GM12878 (cell line): ENCODE results near the gene DUSP18. TPM values are rescaled to one million over a fixed set of nuclear protein-coding genes. Genes with fewer than 3 reads are reported as not detected.

Source experiments
- ATF7 ChIP-seq: fragments of 450-650 bp; IDR thresholded peaks from 2 replicates; pipeline ENCODE4 v1.6.1; 2016; ENCODE audit warnings: low read depth, mild to moderate bottlenecking
- BMI1 ChIP-seq: fragments of 450-650 bp; IDR thresholded peaks from 2 replicates; pipeline ENCODE4 v1.6.1; 2016; ENCODE audit warnings: mild to moderate bottlenecking, moderate library complexity, borderline replicate concordance
- BRCA1 ChIP-seq: IDR thresholded peaks from 2 replicates; pipeline ENCODE4 v1.6.1; 2011; ENCODE audit warnings: low read depth, low read length, improper control_type of control experiment
- CEBPB ChIP-seq, 2 experiments: fragments of 150-350 bp in 1 of 2; IDR thresholded peaks; 2 replicates each; pipeline ENCODE4 v1.6.1; 2012 to 2014; ENCODE audit warnings: low read depth in 2 of 2, low read length in 2 of 2, borderline replicate concordance in 1 of 2, inconsistent platforms in 1 of 2
- CHD2 ChIP-seq: IDR thresholded peaks from 2 replicates; pipeline ENCODE4 v1.6.1; 2011; ENCODE audit warnings: low read depth, low read length, improper control_type of control experiment, borderline replicate concordance
- DPF2 ChIP-seq: fragments of 450-650 bp; IDR thresholded peaks from 2 replicates; pipeline ENCODE4 v1.6.1; 2017; ENCODE audit warnings: mild to moderate bottlenecking
- ETV6 ChIP-seq, 2 experiments: fragments of 450-650 bp in 1 of 2; IDR thresholded peaks in 1 of 2; conservative IDR thresholded peaks in 1 of 2; 2 replicates each; pipeline ENCODE4 v1.6.1; 2014; ENCODE audit warnings: antibody characterized with exemption in 1 of 2, borderline replicate concordance in 1 of 2, low read depth in 1 of 2, mild to moderate bottlenecking in 1 of 2, moderate library complexity in 1 of 2
- EZH2 ChIP-seq: IDR thresholded peaks from 2 replicates; pipeline ENCODE4 v1.6.1; 2012; ENCODE audit warnings: low read depth, mild to moderate bottlenecking, control low read depth, inconsistent platforms, low read length, borderline replicate concordance; ENCODE audit not compliant: control insufficient read depth
- KAT2A ChIP-seq: conservative IDR thresholded peaks from 2 replicates; pipeline ENCODE4 v1.6.1; 2011; ENCODE audit warnings: low read depth, low read length; ENCODE audit not compliant: control insufficient read depth
- MEF2B ChIP-seq: fragments of 450-650 bp; IDR thresholded peaks from 2 replicates; pipeline ENCODE4 v1.6.1; 2018; ENCODE audit warnings: mild to moderate bottlenecking, moderate library complexity; ENCODE audit not compliant: partially characterized antibody, poor library complexity, severe bottlenecking
- MTA2 ChIP-seq: fragments of 450-650 bp; IDR thresholded peaks from 2 replicates; pipeline ENCODE4 v1.6.1; 2016; ENCODE audit warnings: low read depth, mild to moderate bottlenecking, moderate library complexity
- MXI1 ChIP-seq: fragments of 150-350 bp; IDR thresholded peaks from 2 replicates; pipeline ENCODE4 v1.6.1; 2011; ENCODE audit warnings: low read depth, mild to moderate bottlenecking, inconsistent platforms, low read length, improper control_type of control experiment
- NR2C2 ChIP-seq: IDR thresholded peaks from 2 replicates; pipeline ENCODE4 v1.6.1; 2011; ENCODE audit warnings: borderline replicate concordance, low read depth; ENCODE audit not compliant: control insufficient read depth, insufficient read length
- POU2F2 ChIP-seq: IDR thresholded peaks from 3 replicates; pipeline ENCODE4 v1.6.1; 2011; ENCODE audit warnings: low read depth, mild to moderate bottlenecking, low read length, borderline replicate concordance
- RCOR1 ChIP-seq: conservative IDR thresholded peaks from 2 replicates; pipeline ENCODE4 v1.6.1; 2012; ENCODE audit warnings: low read depth, low read length, improper control_type of control experiment
- SMARCA5 ChIP-seq: fragments of 450-650 bp; IDR thresholded peaks from 2 replicates; pipeline ENCODE4 v1.6.1; 2017; ENCODE audit warnings: mild to moderate bottlenecking
- SMC3 ChIP-seq: IDR thresholded peaks from 2 replicates; pipeline ENCODE4 v1.6.1; 2011; ENCODE audit warnings: low read length, improper control_type of control experiment, borderline replicate concordance
- SPI1 ChIP-seq: IDR thresholded peaks from 2 replicates; pipeline ENCODE4 v1.6.1; 2011; ENCODE audit warnings: low read depth, mild to moderate bottlenecking, low read length, moderate library complexity, borderline replicate concordance; ENCODE audit not compliant: insufficient read depth
- SRF ChIP-seq, 2 experiments: IDR thresholded peaks; 2 replicates each; pipeline ENCODE4 v1.6.1; 2011; ENCODE audit warnings: low read depth in 2 of 2, low read length in 2 of 2, mild to moderate bottlenecking in 1 of 2, moderate library complexity in 1 of 2
- TAF1 ChIP-seq: IDR thresholded peaks from 2 replicates; pipeline ENCODE4 v1.6.1; 2011; ENCODE audit warnings: mild to moderate bottlenecking, low read depth, low read length, borderline replicate concordance
- TARDBP ChIP-seq: IDR thresholded peaks from 2 replicates; pipeline ENCODE4 v1.6.1; 2016; ENCODE audit warnings: borderline replicate concordance
- YBX1 ChIP-seq: fragments of 450-650 bp; IDR thresholded peaks from 2 replicates; pipeline ENCODE4 v1.6.1; 2016; ENCODE audit warnings: antibody characterized with exemption
- ZNF207 ChIP-seq: fragments of 450-650 bp; IDR thresholded peaks from 2 replicates; pipeline ENCODE4 v1.6.1; 2014; ENCODE audit warnings: antibody characterized with exemption, mild to moderate bottlenecking, borderline replicate concordance
- polyA plus RNA-seq, 11 experiments: library from polyadenylated mRNA; depleted of rRNA in 4 of 11; unstranded in 6 of 11; stranded (reverse) in 5 of 11; fragments of >200 nt; fragmentation: Nextera tagmentation in 4 of 11; fragmentation: Illumina TruSeq in 1 of 11; extraction: Ambion mirVana in 4 of 11; extraction: Trizol in 1 of 11; gene quantifications; 1 replicate in 1 of 11; 2 replicates in 10 of 11; pipeline versions ENCODE4 v1.2.1 to v1.2.3, GENCODE V29; 2011 to 2016; ENCODE audit warnings: inconsistent platforms in 2 of 11, missing spikeins in 2 of 11, low read depth in 1 of 11
- total RNA-seq, 4 experiments: library from RNA; depleted of rRNA in 3 of 4; stranded (reverse); fragments of >200 nt in 3 of 4; fragmentation: Illumina TruSeq in 1 of 4; extraction: Trizol in 1 of 4; gene quantifications; 2 replicates each; pipeline versions ENCODE4 v1.2.1 to v1.2.3, GENCODE V29; 2013 to 2021
- TF ChIP-seq, protein P1 (sequence below): fragments of 450-650 bp; formaldehyde crosslinking; IDR thresholded peaks from 2 replicates; pipeline ENCODE4 v1.5.0; 2022; ENCODE audit warnings: mild to moderate bottlenecking, missing genetic modification characterization
- TF ChIP-seq, protein P2 (sequence below): IDR thresholded peaks from 2 replicates; pipeline ENCODE4 v1.6.1; 2011; ENCODE audit warnings: mild to moderate bottlenecking, low read depth, low read length, moderate library complexity; ENCODE audit not compliant: insufficient replicate concordance
- TF ChIP-seq, protein P3 (sequence below): fragments of 450-650 bp; IDR thresholded peaks from 2 replicates; pipeline ENCODE4 v1.6.1; 2017; ENCODE audit warnings: mild to moderate bottlenecking

Gene DUSP18
- total and polyA plus RNA-seq, 10 of the 15 experiments (the other 5 are each of a cell fraction or from before 2014, with no cell fraction given), result 1.9 to 11.9 (median 7.7) TPM

DNA sequence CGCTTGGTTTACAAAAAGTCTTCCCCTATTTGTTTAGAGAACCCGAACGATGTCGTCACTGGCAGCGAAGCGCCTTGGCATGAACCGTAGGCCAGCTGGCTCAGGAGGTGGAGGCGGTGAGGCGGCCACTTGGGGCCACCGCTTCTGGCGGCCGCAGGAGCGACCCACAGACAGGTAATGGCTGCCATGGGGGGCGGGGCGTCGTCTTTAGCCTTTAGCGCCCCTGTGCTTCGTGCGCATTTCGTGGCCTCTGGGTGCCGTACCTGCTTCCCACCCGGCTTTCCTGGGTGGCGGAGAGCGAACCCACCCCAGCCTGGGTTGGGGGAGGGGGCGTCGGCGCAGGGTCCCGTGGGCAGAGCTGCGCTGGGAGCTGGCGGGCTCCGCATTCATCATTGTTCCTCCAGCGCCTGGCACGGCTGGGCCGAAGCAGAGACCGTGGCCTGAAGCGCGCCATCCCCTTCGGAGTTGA, 26.5 kb upstream of the DUSP18 start (continued):
- TF ChIP-seq CHD2, result 0 out of 2 replicates have a peak, but pooled peaks have one; percentile 33
- TF ChIP-seq MTA2, result no peak
- no peak for TF ChIP-seq ETV6 (conservative IDR thresholded peaks at IDR 0.05 in 1 of 2, IDR thresholded peaks at IDR 0.05 in 1 of 2; ENCODE audit: borderline replicate concordance in 1 of 2, low read depth in 1 of 2)
- no peak for TF ChIP-seq RCOR1
- no peak for TF ChIP-seq SPI1
- TF ChIP-seq CEBPB (IDR thresholded peaks at IDR 0.05; ENCODE audit: borderline replicate concordance in 1 of 2, low read depth in 2 of 2, low read length in 2 of 2), result no peak
- no peak for TF ChIP-seq MEF2B
- TF ChIP-seq NR2C2, result no peak
- TF ChIP-seq POU2F2, result no peak
- no peak for TF ChIP-seq DPF2
- no peak for TF ChIP-seq TARDBP
- TF ChIP-seq MXI1, result no peak
- no peak for TF ChIP-seq TAF1
- no peak for TF ChIP-seq ZNF207
- TF ChIP-seq, protein P1, sequence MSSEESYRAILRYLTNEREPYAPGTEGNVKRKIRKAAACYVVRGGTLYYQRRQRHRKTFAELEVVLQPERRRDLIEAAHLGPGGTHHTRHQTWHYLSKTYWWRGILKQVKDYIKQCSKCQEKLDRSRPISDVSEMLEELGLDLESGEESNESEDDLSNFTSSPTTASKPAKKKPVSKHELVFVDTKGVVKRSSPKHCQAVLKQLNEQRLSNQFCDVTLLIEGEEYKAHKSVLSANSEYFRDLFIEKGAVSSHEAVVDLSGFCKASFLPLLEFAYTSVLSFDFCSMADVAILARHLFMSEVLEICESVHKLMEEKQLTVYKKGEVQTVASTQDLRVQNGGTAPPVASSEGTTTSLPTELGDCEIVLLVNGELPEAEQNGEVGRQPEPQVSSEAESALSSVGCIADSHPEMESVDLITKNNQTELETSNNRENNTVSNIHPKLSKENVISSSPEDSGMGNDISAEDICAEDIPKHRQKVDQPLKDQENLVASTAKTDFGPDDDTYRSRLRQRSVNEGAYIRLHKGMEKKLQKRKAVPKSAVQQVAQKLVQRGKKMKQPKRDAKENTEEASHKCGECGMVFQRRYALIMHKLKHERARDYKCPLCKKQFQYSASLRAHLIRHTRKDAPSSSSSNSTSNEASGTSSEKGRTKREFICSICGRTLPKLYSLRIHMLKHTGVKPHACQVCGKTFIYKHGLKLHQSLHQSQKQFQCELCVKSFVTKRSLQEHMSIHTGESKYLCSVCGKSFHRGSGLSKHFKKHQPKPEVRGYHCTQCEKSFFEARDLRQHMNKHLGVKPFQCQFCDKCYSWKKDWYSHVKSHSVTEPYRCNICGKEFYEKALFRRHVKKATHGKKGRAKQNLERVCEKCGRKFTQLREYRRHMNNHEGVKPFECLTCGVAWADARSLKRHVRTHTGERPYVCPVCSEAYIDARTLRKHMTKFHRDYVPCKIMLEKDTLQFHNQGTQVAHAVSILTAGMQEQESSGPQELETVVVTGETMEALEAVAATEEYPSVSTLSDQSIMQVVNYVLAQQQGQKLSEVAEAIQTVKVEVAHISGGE (CRISPR knock-in tag), result no peak
- TF ChIP-seq BMI1, result no peak
- TF ChIP-seq, protein P2, sequence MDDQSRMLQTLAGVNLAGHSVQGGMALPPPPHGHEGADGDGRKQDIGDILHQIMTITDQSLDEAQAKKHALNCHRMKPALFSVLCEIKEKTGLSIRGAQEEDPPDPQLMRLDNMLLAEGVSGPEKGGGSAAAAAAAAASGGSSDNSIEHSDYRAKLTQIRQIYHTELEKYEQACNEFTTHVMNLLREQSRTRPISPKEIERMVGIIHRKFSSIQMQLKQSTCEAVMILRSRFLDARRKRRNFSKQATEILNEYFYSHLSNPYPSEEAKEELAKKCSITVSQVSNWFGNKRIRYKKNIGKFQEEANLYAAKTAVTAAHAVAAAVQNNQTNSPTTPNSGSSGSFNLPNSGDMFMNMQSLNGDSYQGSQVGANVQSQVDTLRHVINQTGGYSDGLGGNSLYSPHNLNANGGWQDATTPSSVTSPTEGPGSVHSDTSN, result no peak
- TF ChIP-seq, protein P3, sequence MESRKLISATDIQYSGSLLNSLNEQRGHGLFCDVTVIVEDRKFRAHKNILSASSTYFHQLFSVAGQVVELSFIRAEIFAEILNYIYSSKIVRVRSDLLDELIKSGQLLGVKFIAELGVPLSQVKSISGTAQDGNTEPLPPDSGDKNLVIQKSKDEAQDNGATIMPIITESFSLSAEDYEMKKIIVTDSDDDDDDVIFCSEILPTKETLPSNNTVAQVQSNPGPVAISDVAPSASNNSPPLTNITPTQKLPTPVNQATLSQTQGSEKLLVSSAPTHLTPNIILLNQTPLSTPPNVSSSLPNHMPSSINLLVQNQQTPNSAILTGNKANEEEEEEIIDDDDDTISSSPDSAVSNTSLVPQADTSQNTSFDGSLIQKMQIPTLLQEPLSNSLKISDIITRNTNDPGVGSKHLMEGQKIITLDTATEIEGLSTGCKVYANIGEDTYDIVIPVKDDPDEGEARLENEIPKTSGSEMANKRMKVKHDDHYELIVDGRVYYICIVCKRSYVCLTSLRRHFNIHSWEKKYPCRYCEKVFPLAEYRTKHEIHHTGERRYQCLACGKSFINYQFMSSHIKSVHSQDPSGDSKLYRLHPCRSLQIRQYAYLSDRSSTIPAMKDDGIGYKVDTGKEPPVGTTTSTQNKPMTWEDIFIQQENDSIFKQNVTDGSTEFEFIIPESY, result no peak
- peak; percentile 38 for TF ChIP-seq ATF7
- TF ChIP-seq BRCA1, result no peak
- no peak for TF ChIP-seq YBX1
- no peak for TF ChIP-seq SRF (IDR thresholded peaks at IDR 0.05; ENCODE audit: low read depth in 2 of 2, low read length in 2 of 2)
- no peak for TF ChIP-seq SMC3
- TF ChIP-seq EZH2, result no peak
- no peak for TF ChIP-seq KAT2A
- 0 out of 2 replicates have a peak, but pooled peaks have one; percentile 15 for TF ChIP-seq SMARCA5
